HT-29 (cell line): ENCODE data around the gene NEGR1. TPM values are rescaled to one million over a fixed set of nuclear protein-coding genes. Genes with fewer than 3 reads are reported as not detected.

Source experiments
- DNase-seq: peaks from one replicate; pipeline ENCODE4 v3.0.0-alpha.2; 2015; ENCODE audit warnings: low spot score
- total RNA-seq: library from RNA; depleted of rRNA; stranded (reverse); fragments of >200 nt; shearing (Covaris generic); gene quantifications from 2 replicates; pipeline ENCODE4 v1.2.3, GENCODE V29; 2014

NEGR1 gene
- total RNA-seq, 1 experiment from 2014 or later: not detected

DNA sequence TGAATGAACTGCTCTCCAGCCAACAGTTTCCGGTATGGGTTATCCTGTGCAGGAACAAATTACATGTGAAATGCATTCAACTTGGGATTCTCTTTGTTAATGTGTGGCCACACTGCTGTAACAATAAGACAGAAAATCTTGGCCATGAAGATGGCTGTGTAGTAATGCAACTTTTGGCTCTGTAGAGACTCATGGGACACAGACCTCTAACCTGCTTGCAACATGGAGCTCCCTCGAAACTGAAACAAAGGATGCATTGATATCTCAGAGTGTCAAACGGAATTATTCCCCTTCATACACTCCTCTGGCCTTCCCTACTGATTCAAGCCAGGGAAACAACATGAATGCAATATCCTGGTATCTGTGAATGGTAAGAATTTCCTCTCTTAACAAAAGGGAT lies 642.2 kb downstream of the NEGR1 start:
- no peak for DNase-seq

DNA sequence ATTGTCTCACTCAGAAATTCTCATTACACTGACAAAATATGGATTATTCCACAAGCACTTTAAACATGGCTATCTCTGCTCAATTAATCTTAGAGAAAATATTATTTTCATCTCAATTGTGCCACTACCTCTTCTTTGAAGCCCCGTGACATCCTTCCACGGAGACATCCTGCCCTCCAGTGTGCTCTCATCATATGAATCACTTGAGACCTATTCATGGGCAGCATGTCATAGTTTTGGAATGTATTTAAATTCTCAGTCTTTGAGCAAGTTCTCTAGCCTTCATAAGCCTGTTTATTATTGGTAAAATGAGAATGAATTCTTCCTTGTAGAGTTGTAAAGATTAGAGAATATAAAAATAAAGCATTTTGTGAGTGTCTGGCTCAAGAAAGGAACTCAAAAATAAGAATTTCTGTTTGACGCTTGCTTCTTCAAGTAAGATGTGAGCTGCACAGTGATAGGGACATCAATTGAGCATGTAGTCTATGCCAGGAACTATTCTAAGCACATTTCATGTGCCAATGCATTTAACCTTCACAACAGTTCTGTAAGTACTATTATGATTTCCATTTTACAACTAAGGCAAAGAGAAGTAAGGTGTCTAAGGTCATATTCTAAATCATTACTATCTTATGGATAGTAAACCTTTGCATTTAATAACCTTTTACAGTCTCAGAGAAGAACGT lies 644.1 kb downstream of the NEGR1 start:
- no peak for DNase-seq

DNA sequence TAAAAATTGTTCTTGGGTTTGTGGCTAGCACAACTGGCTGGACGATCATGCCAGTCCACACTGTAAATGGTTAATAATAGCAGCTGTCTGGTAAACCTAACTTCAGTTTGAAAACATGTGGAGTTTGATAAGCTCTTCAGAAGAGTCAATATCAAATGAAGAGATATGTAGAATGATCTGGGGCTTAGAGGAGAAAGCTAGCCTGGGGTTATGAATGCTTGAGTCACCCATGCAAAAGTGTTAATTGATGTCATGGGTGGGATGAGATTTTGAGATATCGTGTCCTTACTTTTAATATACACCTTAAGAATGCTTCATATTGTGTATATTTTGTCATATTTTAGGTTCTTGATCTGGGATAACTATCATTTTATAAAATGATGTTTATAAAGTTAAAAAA lies 646.8 kb downstream of the NEGR1 start:
- DNase-seq: no peak

DNA sequence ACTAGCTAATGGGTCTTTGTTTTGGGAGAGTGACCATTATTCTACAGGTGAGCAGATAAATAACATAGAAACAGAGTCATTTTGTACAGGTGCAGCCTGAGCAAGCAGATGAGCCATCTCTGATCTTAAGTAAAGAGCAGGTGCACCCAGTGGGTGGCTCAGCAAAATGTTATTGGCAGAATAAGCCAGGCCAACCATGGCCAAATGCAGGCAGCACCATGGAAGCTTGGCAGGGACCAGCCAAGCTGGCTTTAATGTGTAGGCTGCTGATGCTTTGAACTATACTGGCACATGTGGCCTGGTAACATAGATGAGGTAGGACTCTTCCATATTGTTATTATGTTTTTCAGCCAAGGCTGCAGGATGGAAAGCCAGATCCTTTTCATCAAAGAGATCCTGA lies 648.2 kb downstream of the NEGR1 start:
- DNase-seq: no peak

DNA sequence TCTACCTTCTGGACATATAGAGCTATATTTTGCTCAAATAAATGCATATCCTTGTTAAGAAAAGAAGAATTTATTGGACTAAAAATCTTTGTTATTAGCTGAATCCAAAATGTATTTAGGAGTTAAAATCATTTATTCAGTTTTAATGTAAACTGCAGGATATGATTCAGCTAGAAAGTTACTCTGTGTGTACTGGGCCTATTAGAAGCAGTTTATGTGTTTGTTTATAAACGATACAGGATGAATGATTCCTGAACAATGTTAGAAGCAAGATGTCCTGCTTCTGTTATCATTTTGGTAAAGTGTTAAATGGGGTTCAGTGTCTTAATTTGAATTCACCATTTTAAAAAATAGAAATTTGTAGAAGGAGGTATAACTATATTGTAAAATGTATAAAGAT lies 652.3 kb downstream of the NEGR1 start:
- no peak for DNase-seq

DNA sequence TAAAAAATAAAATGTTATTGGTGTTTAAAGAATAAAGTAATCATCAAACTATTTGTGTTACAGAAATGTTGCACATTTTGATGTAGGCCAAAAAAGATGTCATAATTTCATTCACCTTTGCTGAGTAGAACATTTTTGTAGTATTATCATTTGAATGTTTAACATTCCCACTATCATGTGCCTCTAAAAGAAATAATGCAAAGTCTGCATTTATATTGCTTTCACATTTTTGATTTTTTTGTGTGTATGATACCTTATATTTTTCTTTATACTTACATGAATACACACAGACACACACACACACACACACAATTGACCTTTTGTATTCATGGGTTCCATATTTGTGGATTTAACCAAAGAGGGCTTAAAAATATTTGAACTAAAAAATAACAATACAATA lies 657.3 kb downstream of the NEGR1 start:
- DNase-seq: no peak

DNA sequence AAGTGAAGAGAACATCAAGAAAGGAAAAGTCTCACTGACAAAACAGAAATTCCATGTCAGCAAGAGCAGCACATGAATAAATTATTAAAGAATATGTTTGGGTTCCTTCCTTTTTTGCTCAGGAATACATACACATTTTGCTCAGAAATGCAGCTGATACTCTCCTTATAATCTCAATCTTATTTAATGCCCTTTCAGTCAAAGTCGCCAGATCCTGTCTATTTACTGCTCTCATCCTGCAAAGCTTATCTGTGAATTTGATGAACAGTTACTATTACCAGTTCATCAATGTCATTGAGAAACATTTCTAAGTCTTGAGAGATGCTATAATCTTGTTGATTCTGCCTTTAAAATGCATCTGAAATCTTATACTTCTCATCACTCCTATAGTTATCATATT lies 658.5 kb downstream of the NEGR1 start:
- DNase-seq: no peak

DNA sequence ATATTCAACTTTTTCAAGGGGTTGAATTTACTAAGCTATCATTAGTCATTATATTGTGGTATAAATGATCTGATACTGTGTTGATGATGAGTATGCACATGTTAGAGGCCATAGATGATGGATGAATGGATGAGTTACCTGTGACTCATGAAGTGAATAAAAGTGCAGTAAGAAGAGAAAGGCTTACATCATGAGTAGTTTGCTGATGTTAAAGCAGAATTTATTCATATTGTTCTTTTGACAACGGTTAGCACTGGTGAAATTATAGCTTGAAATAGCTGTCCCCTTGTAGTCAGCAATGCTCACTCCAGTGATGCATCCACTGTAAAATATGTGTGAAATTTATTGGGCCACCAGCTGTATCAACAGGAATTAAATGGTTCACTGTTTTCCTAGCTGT lies 660.6 kb downstream of the NEGR1 start:
- no peak for DNase-seq

DNA sequence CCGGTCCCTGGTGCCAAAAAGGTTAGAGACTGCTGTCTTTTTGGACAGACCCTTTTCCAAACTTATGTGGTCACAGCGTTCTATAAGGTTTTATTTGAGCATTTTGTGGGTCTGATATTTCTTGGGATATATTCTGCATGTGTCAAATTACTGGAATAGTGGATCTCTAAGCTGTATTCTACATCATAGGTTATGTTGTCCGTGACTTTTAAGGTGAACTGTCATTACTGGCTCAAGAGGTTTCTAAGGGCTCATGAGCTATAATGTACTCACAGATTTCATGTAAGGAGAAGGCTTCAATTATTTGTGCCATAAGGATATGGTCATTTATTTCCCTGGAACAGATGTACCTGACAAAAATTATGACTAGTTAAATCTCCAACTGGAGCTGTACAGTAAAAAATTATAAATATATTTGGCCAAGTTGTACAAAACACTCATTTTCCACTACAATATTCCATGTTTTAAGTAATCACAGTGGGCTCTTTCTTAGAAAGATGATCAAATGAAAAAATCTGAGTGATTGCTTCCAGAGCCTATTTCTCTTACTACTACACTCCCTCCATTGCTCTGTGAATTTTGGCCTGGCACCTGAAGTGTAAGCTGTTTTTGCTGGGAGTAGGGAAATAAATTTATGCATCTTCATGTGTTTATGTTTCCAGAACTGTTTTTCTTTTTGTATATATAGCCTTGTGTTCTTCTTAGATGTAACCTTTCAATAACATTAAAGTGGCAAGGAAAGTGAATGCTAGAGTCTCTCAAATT lies 663.4 kb downstream of the NEGR1 start:
- no peak for DNase-seq

DNA sequence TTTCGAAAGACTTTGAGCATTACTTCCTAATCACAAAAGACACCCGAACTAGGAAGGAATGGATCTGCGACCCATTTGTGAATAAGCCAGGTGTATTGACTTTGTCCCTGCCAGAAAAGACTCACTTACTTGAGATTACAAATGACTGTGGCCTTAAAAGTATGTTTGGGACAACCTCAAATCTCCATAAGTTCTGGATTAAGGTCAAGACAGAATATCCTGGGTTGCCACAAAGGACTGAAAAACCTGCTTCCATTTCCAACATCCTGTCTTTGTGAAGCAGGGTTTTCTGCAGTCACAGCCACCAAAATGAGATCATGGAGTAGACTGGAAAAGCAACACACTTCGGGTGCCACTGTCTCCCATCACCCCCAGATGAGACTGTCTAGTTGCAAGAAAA lies 664.1 kb downstream of the NEGR1 start:
- no peak for DNase-seq

DNA sequence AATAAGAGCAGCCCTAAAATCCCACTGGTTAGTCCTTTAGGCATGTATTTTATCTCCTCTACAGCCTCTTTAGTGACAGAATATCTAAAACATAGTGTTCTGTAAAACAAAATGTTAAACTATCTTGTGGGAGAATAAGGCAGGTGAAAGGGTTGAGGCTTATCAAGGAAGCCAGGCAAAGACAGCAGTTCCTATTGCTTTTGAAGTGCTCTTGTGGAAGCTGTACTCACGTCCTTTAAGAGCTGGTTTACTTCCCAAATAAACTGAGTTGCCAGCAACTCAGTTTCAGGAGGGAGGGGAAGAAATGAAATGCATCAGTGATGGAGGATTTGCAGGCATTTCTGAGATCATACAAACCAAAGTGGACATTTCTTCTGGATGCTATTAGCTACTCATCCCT lies 671.9 kb downstream of the NEGR1 start:
- no peak for DNase-seq

DNA sequence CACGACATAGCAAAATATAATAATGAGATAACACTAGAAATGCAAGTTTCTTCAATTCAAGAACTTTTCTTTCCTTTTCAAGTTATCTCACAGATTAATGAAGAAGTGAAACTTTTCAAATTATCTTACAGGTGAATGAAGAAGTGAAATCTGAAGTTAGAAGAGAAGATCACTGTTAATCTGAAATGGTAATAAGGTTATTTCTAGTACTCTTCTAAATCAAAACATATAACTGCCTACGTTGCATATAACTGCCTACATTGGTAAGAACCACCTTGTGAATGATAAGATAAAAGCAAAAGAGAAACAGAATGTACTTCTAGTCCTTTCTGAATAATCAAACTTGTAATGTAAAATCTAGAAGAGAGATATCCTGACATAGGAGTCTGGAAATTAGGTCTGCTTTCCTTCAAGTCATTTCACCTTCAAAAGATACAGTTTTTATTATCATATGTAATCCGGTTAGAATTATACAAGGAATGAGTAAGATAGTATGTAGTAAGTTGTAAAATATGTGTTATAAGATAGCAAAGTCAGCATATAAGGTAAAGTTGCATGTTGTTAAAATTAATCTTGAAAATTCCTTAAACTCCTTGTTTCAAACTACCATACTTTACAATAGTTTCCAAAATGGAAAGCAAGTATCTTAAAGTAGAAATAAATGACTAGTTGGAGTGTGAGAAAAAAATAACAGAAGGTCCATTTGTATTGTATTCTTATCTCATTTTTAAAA lies 679.1 kb downstream of the NEGR1 start:
- no peak for DNase-seq

DNA sequence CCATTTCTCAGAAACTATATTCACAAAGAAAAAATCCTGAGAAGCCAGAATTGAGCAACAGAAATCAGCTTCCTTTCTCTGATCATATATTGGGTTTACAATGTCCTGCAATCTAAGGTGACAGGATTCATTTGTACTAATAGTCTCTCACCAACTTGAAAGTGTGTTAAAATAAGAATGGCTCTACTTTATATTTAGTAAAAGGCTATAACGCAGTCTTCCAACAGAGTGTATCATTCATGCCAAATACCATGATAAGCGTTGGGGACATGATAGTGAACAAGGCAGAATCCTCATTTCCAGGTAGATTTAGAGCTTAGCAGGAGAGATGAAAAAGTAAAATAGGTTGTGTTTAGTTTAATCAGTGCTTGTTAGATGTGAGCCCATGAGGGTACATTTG lies 682.3 kb downstream of the NEGR1 start:
- no peak for DNase-seq

DNA sequence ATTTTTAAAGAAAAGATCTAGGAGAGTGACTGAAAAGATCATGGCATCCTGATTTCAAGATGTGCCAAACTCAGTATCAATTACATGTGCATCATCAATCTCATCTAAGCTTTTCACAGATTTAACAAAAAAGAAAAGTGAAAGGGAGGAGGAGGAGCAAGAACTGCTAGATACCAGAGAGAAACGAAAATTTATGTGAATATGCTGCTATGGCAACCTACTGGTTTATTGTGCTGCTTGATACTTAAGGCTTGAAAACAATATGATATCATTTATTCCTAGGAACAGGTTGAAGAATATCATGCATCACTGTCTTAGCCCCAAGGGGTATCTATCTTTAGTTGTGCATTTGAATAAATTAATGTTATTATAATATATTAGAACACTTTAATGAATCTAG lies 683.0 kb downstream of the NEGR1 start:
- DNase-seq: no peak

DNA sequence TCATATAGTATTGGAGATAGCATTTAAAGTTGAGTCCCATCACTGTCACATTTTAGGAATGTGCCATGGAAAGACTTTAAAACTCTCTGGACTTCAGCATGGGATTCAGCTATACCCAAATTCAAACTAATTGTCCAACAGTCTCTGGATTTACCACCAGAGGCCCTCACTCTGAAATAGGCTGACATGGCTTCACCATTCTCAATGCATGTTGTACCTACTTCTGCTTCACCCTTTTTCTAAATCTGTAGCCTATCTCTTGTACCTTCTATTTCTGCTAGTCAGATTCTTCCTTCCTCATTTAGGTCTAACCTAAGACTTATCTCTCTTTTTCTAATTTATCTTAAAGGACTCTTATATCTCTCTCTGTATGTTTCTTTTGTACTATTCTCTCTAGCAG lies 688.8 kb downstream of the NEGR1 start:
- DNase-seq: peak; percentile 29

DNA sequence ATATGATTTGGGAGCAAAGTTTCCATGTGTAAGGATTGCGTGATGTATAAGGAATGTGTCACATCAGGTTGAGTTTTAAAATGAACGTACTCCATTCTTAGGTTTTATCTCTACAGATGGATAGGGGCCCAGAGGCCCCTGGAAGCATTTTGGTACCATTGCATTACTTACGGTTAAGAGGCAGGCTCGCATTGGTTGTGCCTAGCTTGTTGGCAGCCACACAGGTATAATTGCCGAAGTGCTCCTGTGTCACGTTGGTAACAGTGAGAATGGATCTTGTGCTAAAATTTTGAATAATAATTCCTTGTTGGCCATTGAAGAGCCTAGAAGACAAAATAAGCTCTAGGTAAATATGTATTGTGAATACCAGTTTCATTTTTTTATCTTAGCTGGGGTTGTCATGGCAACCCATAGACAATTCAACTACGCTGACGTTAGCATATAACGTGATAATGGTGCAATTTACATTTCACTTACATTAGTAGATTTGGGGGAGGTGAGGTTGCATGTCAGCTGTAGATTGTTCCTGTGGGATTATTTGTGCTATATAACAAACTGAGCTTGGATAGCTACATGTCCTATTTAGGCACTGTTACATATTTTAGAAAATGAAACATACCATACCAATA lies 689.6 kb downstream of the NEGR1 start:
- DNase-seq: no peak

DNA sequence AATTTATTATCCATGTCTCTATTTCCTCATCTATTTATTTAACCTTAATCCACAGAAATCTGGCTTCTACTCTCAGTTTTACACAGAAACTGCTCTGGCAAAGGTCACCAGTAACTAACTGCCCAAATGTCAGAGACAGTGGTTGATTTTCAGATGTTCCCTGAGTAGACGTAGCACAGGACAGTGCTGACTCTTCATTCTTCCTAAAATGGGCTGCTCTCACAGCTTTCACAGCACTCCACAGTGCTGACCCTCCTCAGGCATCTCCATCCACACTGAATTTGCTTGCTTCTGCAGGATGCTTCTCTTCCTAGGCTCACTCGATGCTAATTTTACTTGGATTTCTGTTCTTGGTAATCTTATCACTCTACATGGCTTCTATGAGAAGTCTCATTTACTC lies 693.3 kb downstream of the NEGR1 start:
- no peak for DNase-seq

DNA sequence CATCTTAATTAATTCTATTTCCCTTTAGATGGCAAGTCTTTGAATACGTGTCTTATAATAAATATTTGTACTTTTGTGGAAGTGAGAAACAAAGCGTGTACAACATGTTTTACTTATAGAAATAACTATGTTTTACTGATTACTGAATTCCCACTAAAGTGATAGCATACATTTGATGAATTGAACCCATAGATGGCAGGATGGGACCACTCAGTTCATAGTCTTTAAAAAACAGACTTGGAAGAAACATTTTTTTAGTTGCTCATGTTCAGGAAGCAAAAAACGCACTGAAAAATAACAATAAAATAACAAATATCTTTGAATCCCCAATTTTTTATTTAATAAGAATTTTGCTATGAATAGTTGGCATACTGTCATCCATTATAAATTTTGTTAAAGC lies 694.4 kb downstream of the NEGR1 start:
- DNase-seq: peak; percentile 7

DNA sequence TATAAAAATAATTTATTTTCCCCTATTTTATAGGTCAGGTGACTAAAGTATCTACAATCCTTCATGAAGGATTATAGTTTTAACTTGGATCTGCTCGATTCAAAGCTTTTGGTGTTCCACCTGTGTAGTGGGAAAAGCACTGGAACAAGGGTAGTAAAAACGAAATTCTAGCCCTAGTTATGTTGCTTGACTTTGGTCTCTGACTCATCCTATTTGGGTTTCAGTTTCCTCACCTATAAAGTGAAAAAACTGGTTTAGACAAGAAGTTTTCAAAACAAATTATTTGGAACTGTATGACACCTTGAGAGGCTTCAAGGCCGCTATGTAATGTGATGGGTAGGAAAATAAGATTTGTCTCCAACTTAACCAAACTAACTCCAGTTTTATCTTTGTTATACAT lies 696.3 kb downstream of the NEGR1 start:
- no peak for DNase-seq

DNA sequence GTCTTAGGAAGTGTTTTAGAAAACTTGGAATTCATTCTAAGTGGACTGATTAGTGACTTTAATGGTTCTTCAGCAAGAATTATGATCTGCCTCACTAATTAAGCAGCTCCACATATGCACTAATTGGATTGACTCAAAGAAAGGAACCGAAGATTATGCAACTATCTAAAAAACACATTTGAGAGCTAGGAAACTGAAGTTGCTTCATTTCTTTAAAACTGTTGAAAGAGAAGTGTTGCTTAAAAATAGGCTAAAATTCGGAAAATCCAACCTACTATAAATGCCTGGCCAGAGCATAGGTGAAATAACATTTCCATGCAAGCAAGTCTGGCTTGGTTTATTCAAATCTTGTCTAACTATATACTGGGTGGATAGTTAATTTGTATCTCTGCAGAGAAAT lies 698.6 kb downstream of the NEGR1 start:
- DNase-seq: no peak

DNA sequence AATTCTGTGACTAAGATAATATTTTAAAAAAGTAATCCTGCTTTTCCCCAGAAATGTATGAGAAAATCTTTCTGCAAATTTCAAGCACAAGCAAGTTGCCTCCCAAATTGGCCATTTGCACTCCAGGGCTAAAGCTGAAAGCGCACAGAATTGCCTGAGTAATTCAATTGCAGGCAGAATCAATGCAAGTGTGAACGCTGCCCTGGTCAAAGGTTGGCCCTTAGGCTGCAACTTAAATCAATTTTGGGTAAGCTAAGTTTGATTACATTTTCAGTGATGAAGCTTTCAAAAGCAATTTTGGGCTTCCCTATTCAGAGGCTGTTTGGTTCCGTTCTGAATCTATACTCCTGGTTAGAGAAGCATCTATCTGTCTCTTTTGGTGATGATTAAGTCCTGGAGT lies 699.7 kb downstream of the NEGR1 start:
- DNase-seq: no peak

DNA sequence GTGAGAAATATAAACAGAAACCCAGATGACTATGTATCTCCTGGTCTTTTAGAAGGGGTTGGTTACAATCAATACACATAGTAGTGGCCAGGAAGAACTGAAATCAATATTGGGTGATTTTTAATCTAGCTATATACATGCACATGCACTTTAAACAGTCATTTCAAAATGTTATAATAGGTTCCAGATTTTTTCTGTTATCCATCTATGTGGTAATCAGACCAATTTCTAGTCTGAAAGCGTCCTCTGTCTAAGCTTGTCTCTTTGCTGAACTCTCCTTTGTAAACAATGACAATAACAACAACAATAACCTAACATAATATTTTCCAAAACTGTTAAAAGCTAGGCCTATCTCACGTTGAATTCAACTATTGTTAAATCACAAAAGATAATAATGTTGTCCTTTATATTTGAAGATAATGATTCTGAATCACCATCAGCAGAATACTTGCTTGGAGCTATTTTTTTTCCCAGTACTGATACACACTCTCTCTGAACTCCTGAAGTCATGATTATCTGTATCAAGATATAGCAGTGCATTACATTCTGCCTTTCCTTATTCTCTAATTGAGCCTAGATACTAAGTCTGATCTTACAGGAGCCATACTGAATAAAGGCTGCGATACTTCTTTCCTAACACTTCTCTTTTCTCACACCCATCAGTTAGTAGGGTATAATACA lies 704.7 kb downstream of the NEGR1 start:
- DNase-seq: no peak
